ENCODE results near the gene RPL29.

Gene RPL29

GRCh38 chr3:52018319-52019000 is 22.8 kb upstream of the RPL29 start:
- no peak for DNase-seq (ENCODE audit: low spot score)
- H2BK5ac ChIP-seq (ENCODE audit: low read length) = no peak overlapping the region
- no peak overlapping the region for H3K9ac ChIP-seq (ENCODE audit: low read depth, low read length, poor library complexity)
- WGBS, 2 donors (ENCODE audit: extremely low coverage in 2 of 2, insufficient read length in 2 of 2, insufficient replicate concordance in 1 of 2) = no CpG with 5 or more reads among the region's 21 CpGs
- peaks cover 9 to 19% of the 10 kb centered on the region in 2 donors for H3K4me1 ChIP-seq (ENCODE audit: control insufficient read depth in 2 of 2, insufficient read depth in 1 of 2, low read depth in 1 of 2, low read length in 2 of 2)
- H3K79me1 ChIP-seq (ENCODE audit: low read depth, low read length) = peaks cover 2% of the 10 kb centered on the region
- no peak overlapping the region for H3K18ac ChIP-seq (ENCODE audit: low read length)
- no peak overlapping the region for H4K91ac ChIP-seq (ENCODE audit: low read depth, low read length, poor library complexity)
- H3K4me2 ChIP-seq (ENCODE audit: insufficient read depth, low read length, poor library complexity, severe bottlenecking) = no peak overlapping the region
- H3K23ac ChIP-seq (ENCODE audit: low read depth, low read length, poor library complexity) = no peak overlapping the region
- no peak overlapping the region for H3K27ac ChIP-seq (replicated peaks; ENCODE audit: low read length)
- no peak overlapping the region for H3K4ac ChIP-seq (ENCODE audit: low read length)
- peak overlapping the region; percentile 11 for H2BK15ac ChIP-seq (ENCODE audit: low read length)
- peak overlapping the region; percentile 42 for H3K14ac ChIP-seq (ENCODE audit: low read length)
- no peak overlapping the region for H2AK5ac ChIP-seq (ENCODE audit: low read depth, low read length)
- no peak overlapping the region for H2BK12ac ChIP-seq (ENCODE audit: low read length)
- no peaks in the 10 kb centered on the region for H3K36me3 ChIP-seq (replicated peaks in 1 of 2; ENCODE audit: control insufficient read depth in 2 of 2, insufficient read depth in 2 of 2, low read length in 2 of 2)
- peaks cover 0 to 19% (median 0%) of the 10 kb centered on the region in 3 experiments for H3K27me3 ChIP-seq (ENCODE audit: control insufficient read depth in 3 of 3, insufficient read depth in 3 of 3, low read depth in 1 of 3, low read length in 3 of 3)
- H3K4me3 ChIP-seq (ENCODE audit: low read length in 2 of 2) = no peak overlapping the region
- no peak overlapping the region for H2BK120ac ChIP-seq (ENCODE audit: low read depth, low read length)
- no peak overlapping the region for H4K8ac ChIP-seq (ENCODE audit: low read depth, low read length)
- H2AFZ ChIP-seq (ENCODE audit: low read length) = no peak overlapping the region
- no peaks in the 10 kb centered on the region for H3K9me3 ChIP-seq (replicated peaks in 1 of 2; ENCODE audit: control insufficient read depth in 2 of 2, insufficient read depth in 1 of 2, low read depth in 1 of 2, low read length in 2 of 2)

- H3K79me1 ChIP-seq (ENCODE audit: low read depth, low read length) = no peaks in the 10 kb centered on the region
- H4K91ac ChIP-seq (ENCODE audit: low read depth, low read length, poor library complexity) = peak overlapping the region; percentile 16
- H3K18ac ChIP-seq (ENCODE audit: low read length) = peak overlapping the region; percentile 9
- peaks cover 0 to 17% (median 0%) of the 10 kb centered on the region in 3 experiments for H3K27me3 ChIP-seq (ENCODE audit: control insufficient read depth in 3 of 3, insufficient read depth in 3 of 3, low read depth in 1 of 3, low read length in 3 of 3)
- peaks cover 3 to 11% of the 10 kb centered on the region in 2 donors for H3K4me1 ChIP-seq (ENCODE audit: control insufficient read depth in 2 of 2, insufficient read depth in 1 of 2, low read depth in 1 of 2, low read length in 2 of 2)
- H3K27ac ChIP-seq (replicated peaks; ENCODE audit: low read length) = no peak overlapping the region
- H3K4me3 ChIP-seq (ENCODE audit: low read length in 2 of 2) = no peak overlapping the region
- H3K14ac ChIP-seq (ENCODE audit: low read length) = no peak overlapping the region
- no peak overlapping the region for H3K9ac ChIP-seq (ENCODE audit: low read depth, low read length, poor library complexity)
- H2AFZ ChIP-seq (ENCODE audit: low read length) = no peak overlapping the region
- H4K8ac ChIP-seq (ENCODE audit: low read depth, low read length) = no peak overlapping the region
- H3K9me3 ChIP-seq (replicated peaks in 1 of 2; ENCODE audit: control insufficient read depth in 2 of 2, insufficient read depth in 1 of 2, low read depth in 1 of 2, low read length in 2 of 2) = no peaks in the 10 kb centered on the region
- no peaks in the 10 kb centered on the region for H3K36me3 ChIP-seq (replicated peaks in 1 of 2; ENCODE audit: control insufficient read depth in 2 of 2, insufficient read depth in 2 of 2, low read length in 2 of 2)
- WGBS, 2 donors (ENCODE audit: extremely low coverage in 2 of 2, insufficient read length in 2 of 2, insufficient replicate concordance in 1 of 2) = no CpG with 5 or more reads among the region's 11 CpGs
- peak overlapping the region; percentile 37 for H3K23ac ChIP-seq (ENCODE audit: low read depth, low read length, poor library complexity)
- H2BK120ac ChIP-seq (ENCODE audit: low read depth, low read length) = no peak overlapping the region
- no peak overlapping the region for H3K4me2 ChIP-seq (ENCODE audit: insufficient read depth, low read length, poor library complexity, severe bottlenecking)
- no peak overlapping the region for H2BK15ac ChIP-seq (ENCODE audit: low read length)
- no peak overlapping the region for H2BK5ac ChIP-seq (ENCODE audit: low read length)
- no peak overlapping the region for H3K4ac ChIP-seq (ENCODE audit: low read length)
- peak overlapping the region; percentile 8 for H2AK5ac ChIP-seq (ENCODE audit: low read depth, low read length)
- no peak overlapping the region for H2BK12ac ChIP-seq (ENCODE audit: low read length)
- DNase-seq (ENCODE audit: low spot score) = no peak
Measured at GRCh38 chr3:52017586-52017985, 21.9 kb upstream of the RPL29 start.

- peak overlapping the region; percentile 25 for H3K14ac ChIP-seq (ENCODE audit: low read length)
- peaks cover 0 to 3% (median 0%) of the 10 kb centered on the region in 3 experiments for H3K27me3 ChIP-seq (ENCODE audit: control insufficient read depth in 3 of 3, insufficient read depth in 3 of 3, low read depth in 1 of 3, low read length in 3 of 3)
- H3K9ac ChIP-seq (ENCODE audit: low read depth, low read length, poor library complexity) = peak overlapping the region; percentile 31
- H4K91ac ChIP-seq (ENCODE audit: low read depth, low read length, poor library complexity) = no peak overlapping the region
- no CpG with 5 or more reads among the region's 13 CpGs for WGBS, 2 donors (ENCODE audit: extremely low coverage in 2 of 2, insufficient read length in 2 of 2, insufficient replicate concordance in 1 of 2)
- H3K9me3 ChIP-seq (replicated peaks in 1 of 2; ENCODE audit: control insufficient read depth in 2 of 2, insufficient read depth in 1 of 2, low read depth in 1 of 2, low read length in 2 of 2) = no peaks in the 10 kb centered on the region
- H2AFZ ChIP-seq (ENCODE audit: low read length) = peak overlapping the region; percentile 40
- peak overlapping the region; percentile 24 for H2AK5ac ChIP-seq (ENCODE audit: low read depth, low read length)
- H2BK12ac ChIP-seq (ENCODE audit: low read length) = peak overlapping the region; percentile 58
- DNase-seq (ENCODE audit: low spot score) = no peak
- no peak overlapping the region for H3K4me3 ChIP-seq (ENCODE audit: low read length in 2 of 2)
- peak overlapping the region; percentile 50 for H2BK15ac ChIP-seq (ENCODE audit: low read length)
- H3K27ac ChIP-seq (replicated peaks; ENCODE audit: low read length) = no peak overlapping the region
- peak overlapping the region; percentile 84 for H4K8ac ChIP-seq (ENCODE audit: low read depth, low read length)
- peaks cover 1 to 10% of the 10 kb centered on the region in 2 donors for H3K4me1 ChIP-seq (ENCODE audit: control insufficient read depth in 2 of 2, insufficient read depth in 1 of 2, low read depth in 1 of 2, low read length in 2 of 2)
- peak overlapping the region; percentile 25 for H2BK5ac ChIP-seq (ENCODE audit: low read length)
- no peak overlapping the region for H3K23ac ChIP-seq (ENCODE audit: low read depth, low read length, poor library complexity)
- no peaks in the 10 kb centered on the region for H3K36me3 ChIP-seq (replicated peaks in 1 of 2; ENCODE audit: control insufficient read depth in 2 of 2, insufficient read depth in 2 of 2, low read length in 2 of 2)
- no peak overlapping the region for H3K4me2 ChIP-seq (ENCODE audit: insufficient read depth, low read length, poor library complexity, severe bottlenecking)
- peak overlapping the region; percentile 67 for H3K18ac ChIP-seq (ENCODE audit: low read length)
- peak overlapping the region; percentile 6 for H3K4ac ChIP-seq (ENCODE audit: low read length)
- peak overlapping the region; percentile 49 for H2BK120ac ChIP-seq (ENCODE audit: low read depth, low read length)
- no peaks in the 10 kb centered on the region for H3K79me1 ChIP-seq (ENCODE audit: low read depth, low read length)
Measured at GRCh38 chr3:52015438-52016228, 19.9 kb upstream of the RPL29 start.

- no peak overlapping the region for H2BK15ac ChIP-seq (ENCODE audit: low read length)
- no peaks in the 10 kb centered on the region for H3K9me3 ChIP-seq (replicated peaks in 1 of 2; ENCODE audit: control insufficient read depth in 2 of 2, insufficient read depth in 1 of 2, low read depth in 1 of 2, low read length in 2 of 2)
- H3K4me3 ChIP-seq (ENCODE audit: low read length in 2 of 2) = no peak overlapping the region
- no peak overlapping the region for H2BK12ac ChIP-seq (ENCODE audit: low read length)
- no peak overlapping the region for H3K4me2 ChIP-seq (ENCODE audit: insufficient read depth, low read length, poor library complexity, severe bottlenecking)
- H2BK5ac ChIP-seq (ENCODE audit: low read length) = no peak overlapping the region
- peak overlapping the region; percentile 48 for H3K18ac ChIP-seq (ENCODE audit: low read length)
- H3K9ac ChIP-seq (ENCODE audit: low read depth, low read length, poor library complexity) = no peak overlapping the region
- H3K27me3 ChIP-seq (ENCODE audit: control insufficient read depth in 3 of 3, insufficient read depth in 3 of 3, low read depth in 1 of 3, low read length in 3 of 3) = no peaks in the 10 kb centered on the region
- DNase-seq (ENCODE audit: low spot score) = no peak
- no peaks in the 10 kb centered on the region for H3K79me1 ChIP-seq (ENCODE audit: low read depth, low read length)
- no peak overlapping the region for H3K23ac ChIP-seq (ENCODE audit: low read depth, low read length, poor library complexity)
- H4K8ac ChIP-seq (ENCODE audit: low read depth, low read length) = no peak overlapping the region
- H2AFZ ChIP-seq (ENCODE audit: low read length) = peak overlapping the region; percentile 52
- WGBS, 2 donors (ENCODE audit: extremely low coverage in 2 of 2, insufficient read length in 2 of 2, insufficient replicate concordance in 1 of 2) = no CpG with 5 or more reads among the region's 8 CpGs
- no peak overlapping the region for H3K4ac ChIP-seq (ENCODE audit: low read length)
- H2BK120ac ChIP-seq (ENCODE audit: low read depth, low read length) = no peak overlapping the region
- no peak overlapping the region for H3K27ac ChIP-seq (replicated peaks; ENCODE audit: low read length)
- H3K36me3 ChIP-seq (replicated peaks in 1 of 2; ENCODE audit: control insufficient read depth in 2 of 2, insufficient read depth in 2 of 2, low read length in 2 of 2) = no peaks in the 10 kb centered on the region
- H2AK5ac ChIP-seq (ENCODE audit: low read depth, low read length) = no peak overlapping the region
- H3K14ac ChIP-seq (ENCODE audit: low read length) = no peak overlapping the region
- peaks cover 1 to 8% of the 10 kb centered on the region in 2 donors for H3K4me1 ChIP-seq (ENCODE audit: control insufficient read depth in 2 of 2, insufficient read depth in 1 of 2, low read depth in 1 of 2, low read length in 2 of 2)
- no peak overlapping the region for H4K91ac ChIP-seq (ENCODE audit: low read depth, low read length, poor library complexity)
Measured at GRCh38 chr3:52014613-52015012, 18.9 kb upstream of the RPL29 start.
